Osteocyte (in vitro differentiated cells): ENCODE measurements around the gene SHISAL2B. TPM values are rescaled to one million over a fixed set of nuclear protein-coding genes. Genes with fewer than 3 reads are reported as not detected.

ENCODE experiments used
- DNase-seq: peaks from one replicate; pipeline ENCODE4 v3.0.0; 2021; ENCODE audit warnings: mixed read lengths; ENCODE audit not compliant: unreplicated experiment; ENCODE audit errors: extremely low spot score
- H3K27ac Mint-ChIP-seq: one replicate; pipeline ENCODE4 v1.8.0; 2021; ENCODE audit warnings: mild to moderate bottlenecking, mixed read lengths; ENCODE audit not compliant: unreplicated experiment
- H3K27me3 Mint-ChIP-seq: one replicate; pipeline ENCODE4 v1.8.0; 2021; ENCODE audit warnings: mixed read lengths; ENCODE audit not compliant: unreplicated experiment
- H3K36me3 Mint-ChIP-seq: one replicate; pipeline ENCODE4 v1.8.0; 2021; ENCODE audit warnings: mixed read lengths; ENCODE audit not compliant: unreplicated experiment
- H3K4me1 Mint-ChIP-seq: one replicate; pipeline ENCODE4 v1.8.0; 2021; ENCODE audit warnings: mixed read lengths; ENCODE audit not compliant: unreplicated experiment
- H3K4me3 Mint-ChIP-seq: one replicate; pipeline ENCODE4 v1.8.0; 2021; ENCODE audit warnings: mild to moderate bottlenecking, moderate library complexity, mixed read lengths; ENCODE audit not compliant: unreplicated experiment
- H3K9me3 Mint-ChIP-seq: one replicate; pipeline ENCODE4 v1.8.0; 2021; ENCODE audit warnings: mixed read lengths; ENCODE audit not compliant: unreplicated experiment
- CTCF ChIP-seq: fragments of 200-600 bp; sonication (generic); IDR thresholded peaks from 2 replicates; pipeline ENCODE4 v1.5.0; 2021; ENCODE audit warnings: antibody characterized with exemption, mild to moderate bottlenecking, moderate library complexity
- long read RNA-seq: library from polyadenylated mRNA; unstranded; transcript quantifications from one replicate; pipeline ENCODE4 v2.0.0, GENCODE V29; 2021
- total RNA-seq: library from RNA; stranded (reverse); gene quantifications from 2 replicates; pipeline ENCODE4 v1.2.1, GENCODE V29; 2021

SHISAL2B gene
- not detected in 2 replicates for total RNA-seq
- long read RNA-seq = 0 reads

- Mint-ChIP-seq H3K9me3 (peaks cover under 1% of the 10 kb centered on the region), H3K27me3 (peaks cover 72% of the 10 kb centered on the region)
These were observed at the start of gene SHISAL2B for GRCh38 chr5:64690417-64691151. SHISAL2B (plus strand) TSS chr5:64690503; CDS start chr5:64690624, 121 bp downstream.

GRCh38 chr5:64644831-64645230 lies 45.5 kb upstream of the SHISAL2B start:
- Mint-ChIP-seq H3K27me3 (peaks cover under 1% of the 10 kb centered on the region), H3K4me3 (no peak overlapping the region), H3K36me3 (no peaks in the 10 kb centered on the region), H3K9me3 (no peaks in the 10 kb centered on the region), H3K27ac (no peak overlapping the region), H3K4me1 (no peaks in the 10 kb centered on the region)
- TF ChIP-seq CTCF = no peak
- DNase-seq = no peak

More at GRCh38 chr5:64690417-64691151, at the start of gene SHISAL2B:
- no peak within 1 kb of the TSS for H3K27ac Mint-ChIP-seq
- no peak for TF ChIP-seq CTCF
- H3K4me3 Mint-ChIP-seq = peak within 1 kb of the TSS; percentile 77
- no peak for DNase-seq
- peaks cover 12% of the 10 kb centered on the region for H3K4me1 Mint-ChIP-seq
- no peaks in the 10 kb centered on the region for H3K36me3 Mint-ChIP-seq

- TF ChIP-seq CTCF = no peak
- Mint-ChIP-seq H3K36me3 (no peaks in the 10 kb centered on the region), H3K9me3 (no peaks in the 10 kb centered on the region), H3K4me1 (no peaks in the 10 kb centered on the region), H3K4me3 (no peak overlapping the region), H3K27me3 (no peaks in the 10 kb centered on the region), H3K27ac (no peak overlapping the region)
- DNase-seq = no peak
These were observed 44.1 kb upstream of the SHISAL2B start for GRCh38 chr5:64646169-64646568.

- Mint-ChIP-seq H3K4me1 (no peaks in the 10 kb centered on the region), H3K9me3 (no peaks in the 10 kb centered on the region), H3K27me3 (peaks cover 12% of the 10 kb centered on the region), H3K27ac (no peak overlapping the region), H3K4me3 (no peak overlapping the region), H3K36me3 (no peaks in the 10 kb centered on the region)
- TF ChIP-seq CTCF = no peak
- DNase-seq = no peak
These were observed 40.8 kb upstream of the SHISAL2B start for GRCh38 chr5:64649512-64649911.

GRCh38 chr5:64653766-64654560 lies 36.3 kb upstream of the SHISAL2B start:
- Mint-ChIP-seq H3K36me3 (no peaks in the 10 kb centered on the region), H3K27ac (no peak overlapping the region), H3K4me3 (no peak overlapping the region), H3K9me3 (no peaks in the 10 kb centered on the region), H3K27me3 (peaks cover 29% of the 10 kb centered on the region), H3K4me1 (no peaks in the 10 kb centered on the region)
- no peak for DNase-seq
- TF ChIP-seq CTCF = no peak
